Heart right ventricle (tissue), 16 donors: ENCODE data around the gene TRIM65. TPM values are rescaled to one million over a fixed set of nuclear protein-coding genes. Genes with fewer than 3 reads are reported as not detected.

Experiments
- ATAC-seq, 8 donors: fragments of 200-7000 bp; cut with Tn5 transposase; one replicate each; pipeline ENCODE4 v1.9.1; 2020; ENCODE audit warnings: mild to moderate bottlenecking in 8 of 8, moderate library complexity in 8 of 8, moderate number of reproducible peaks in 1 of 8
- DNase-seq, 2 donors: peaks; one replicate each; pipeline ENCODE4 v3.0.0-alpha.2; 2020
- H3K27ac ChIP-seq, 10 donors: fragments of 200-600 bp; sonication (generic) in 2 of 10; one replicate each; pipeline versions ENCODE4 v1.5.0 to v1.8.0; 2020 to 2022; ENCODE audit warnings: mild to moderate bottlenecking in 3 of 10
- H3K27me3 ChIP-seq, 7 donors: fragments of 200-600 bp; one replicate each; pipeline ENCODE4 v1.8.0; 2021 to 2022; ENCODE audit warnings: mild to moderate bottlenecking in 2 of 7
- H3K36me3 ChIP-seq, 9 donors: fragments of 200-600 bp; sonication (generic) in 1 of 9; one replicate each; pipeline versions ENCODE4 v1.5.0 to v1.8.0; 2020 to 2022; ENCODE audit warnings: mild to moderate bottlenecking in 2 of 9
- H3K4me1 ChIP-seq, 9 donors: fragments of 200-600 bp; sonication (generic) in 1 of 9; one replicate each; pipeline versions ENCODE4 v1.5.0 to v1.8.0; 2020 to 2022; ENCODE audit warnings: mild to moderate bottlenecking in 4 of 9
- H3K4me3 ChIP-seq, 10 donors: fragments of 200-600 bp; sonication (generic) in 2 of 10; one replicate each; pipeline versions ENCODE4 v1.5.0 to v1.8.0; 2020 to 2022; ENCODE audit warnings: mild to moderate bottlenecking in 7 of 10, moderate library complexity in 2 of 10
- H3K9me3 ChIP-seq, 11 donors: fragments of 200-600 bp in 10 of 11; sonication (generic) in 2 of 11; one replicate each; pipeline versions ENCODE4 v1.5.0 to v1.8.0; 2013 to 2022; ENCODE audit warnings: mild to moderate bottlenecking in 2 of 11, control low read depth in 1 of 11, moderate library complexity in 1 of 11
- WGBS, 2 donors: extraction: QIAGEN DNeasy Blood & Tissue Kit; methylation state at CpG; one replicate each; pipeline ENCODE4 v1.1.7; 2013; ENCODE audit warnings: inconsistent platforms in 1 of 2; 5-methylcytosine and 5-hydroxymethylcytosine counted together
- intact Hi-C, 10 donors: fragments of 100-400 bp; cut with DNase I; formaldehyde crosslinking; loops; one replicate each; pipeline versions ENCODE4 v1.11.1 to v1.14.2; 2022
- polyA plus RNA-seq, 2 donors: library from polyadenylated mRNA; stranded (reverse); fragments of 200-250 nt; gene quantifications; one replicate each; pipeline ENCODE4 v1.2.3, GENCODE V29; 2013
- total RNA-seq, 10 donors: library from RNA; stranded (reverse); fragmentation: NEBNext Ultra II Directional in 3 of 10; extraction: Animal tissue kit (Norgen Biotek cat#: 25700) in 3 of 10; gene quantifications; one replicate each; pipeline versions ENCODE4 v1.2.1 to v1.2.4, GENCODE V29; 2021 to 2023
- TF ChIP-seq, protein P1 (sequence below), 9 donors: fragments of 200-600 bp; sonication (generic) in 2 of 9; IDR thresholded peaks; one replicate each; pipeline versions ENCODE4 v1.5.0 to v1.8.0; 2021 to 2022; ENCODE audit warnings: antibody characterized with exemption in 9 of 9, mild to moderate bottlenecking in 5 of 9, moderate library complexity in 1 of 9
- donor health status: Arrhythmogenic right ventricular cardiomyopathy.
- donor health status: ischemic (EF 13 %, LVEDD 7.1; RV severe dilation, severe dysfunction).
- donor health status: healthy with polysubstance abuse.
- donor health status: DM: no; HTN: yes; CAD: no.
- donor health status: DM: no; HTN: no; CAD: no.
- donor health status: ischemic (EF 25% LVEDD 6.9; RV normal size, moderate dysfunction).
- donor health status: ischemic (EF 25% LVEDD 5.7; RV mildly dilated, moderate dysfunction).
- donor health status: healthy.
- donor health status: DM: yes; HTN: yes; CAD: no.
- donor health status: Ischemic cardiomyopathy.
- donor health status: ischemic (EF 35%, LVEDD 5.7; RV mildly dilated, moderate dysfunction).
- donor health status: nonischemic (EF 11% LVEDD 7.7; RV severe dilation, severe dysfunction).
- donor health status: DM: yes; HTN: yes; CAD: no.
- donor health status: PGD.
- donor health status: ischemic (EF 29% LVEDD 5.4; RV normal size, mild dysfunction).
- donor health status: nonischemic (EF 23%, LVEDD 6.1; RV moderate dilation, normal function).

TRIM65 gene
- total and polyA plus RNA-seq, 12 donors = 5.1 to 16.7 (median 8.9) TPM

DNA sequence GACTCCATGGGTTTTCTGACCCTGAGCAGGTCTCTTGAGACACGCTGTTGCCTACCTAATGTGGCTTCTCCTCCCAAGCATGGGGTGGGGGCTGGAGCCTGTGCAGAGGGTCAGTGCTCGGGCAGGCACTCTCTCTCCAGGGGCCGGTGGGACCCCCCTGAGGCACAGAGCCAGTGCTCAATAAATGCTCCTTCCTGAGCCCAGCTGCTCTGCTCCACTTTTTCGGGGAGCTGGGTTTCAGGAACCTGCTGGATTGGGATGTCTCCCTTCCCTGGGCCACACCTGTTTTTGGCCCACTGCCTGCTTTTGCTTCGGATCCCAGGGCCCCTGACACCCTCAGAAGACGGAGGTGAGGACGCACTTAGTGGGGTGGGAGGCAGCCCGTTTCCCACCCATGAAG is 1.3 kb upstream of the TRIM65 start:
- H3K4me3 ChIP-seq = no peak overlapping the region
- no peaks in the 10 kb centered on the region for H3K27me3 ChIP-seq
- H3K36me3 ChIP-seq = peaks cover 6 to 56% (median 30%) of the 10 kb centered on the region in 9 donors
- ATAC-seq (no peak), DNase-seq (no peak)
- H3K9me3 ChIP-seq = no peaks in the 10 kb centered on the region
- intact Hi-C loops = loop anchor here in 4 of 10 donors (5.0 to 10.0 kb wide), 3 partner anchors 41 to 133 kb away; partner anchors contain the start of genes WBP2 (in 2 of the 4) and GALK1 (in 1 of the 4)
- WGBS, 2 donors = 87 to 88% methylated on average over 8 of the region's 8 CpGs
- no peak overlapping the region for H3K27ac ChIP-seq
- TF ChIP-seq, protein P1, sequence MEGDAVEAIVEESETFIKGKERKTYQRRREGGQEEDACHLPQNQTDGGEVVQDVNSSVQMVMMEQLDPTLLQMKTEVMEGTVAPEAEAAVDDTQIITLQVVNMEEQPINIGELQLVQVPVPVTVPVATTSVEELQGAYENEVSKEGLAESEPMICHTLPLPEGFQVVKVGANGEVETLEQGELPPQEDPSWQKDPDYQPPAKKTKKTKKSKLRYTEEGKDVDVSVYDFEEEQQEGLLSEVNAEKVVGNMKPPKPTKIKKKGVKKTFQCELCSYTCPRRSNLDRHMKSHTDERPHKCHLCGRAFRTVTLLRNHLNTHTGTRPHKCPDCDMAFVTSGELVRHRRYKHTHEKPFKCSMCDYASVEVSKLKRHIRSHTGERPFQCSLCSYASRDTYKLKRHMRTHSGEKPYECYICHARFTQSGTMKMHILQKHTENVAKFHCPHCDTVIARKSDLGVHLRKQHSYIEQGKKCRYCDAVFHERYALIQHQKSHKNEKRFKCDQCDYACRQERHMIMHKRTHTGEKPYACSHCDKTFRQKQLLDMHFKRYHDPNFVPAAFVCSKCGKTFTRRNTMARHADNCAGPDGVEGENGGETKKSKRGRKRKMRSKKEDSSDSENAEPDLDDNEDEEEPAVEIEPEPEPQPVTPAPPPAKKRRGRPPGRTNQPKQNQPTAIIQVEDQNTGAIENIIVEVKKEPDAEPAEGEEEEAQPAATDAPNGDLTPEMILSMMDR (IDR thresholded peaks at IDR 0.05) = no peak
- peaks cover 16 to 38% (median 27%) of the 10 kb centered on the region in 9 donors for H3K4me1 ChIP-seq

DNA sequence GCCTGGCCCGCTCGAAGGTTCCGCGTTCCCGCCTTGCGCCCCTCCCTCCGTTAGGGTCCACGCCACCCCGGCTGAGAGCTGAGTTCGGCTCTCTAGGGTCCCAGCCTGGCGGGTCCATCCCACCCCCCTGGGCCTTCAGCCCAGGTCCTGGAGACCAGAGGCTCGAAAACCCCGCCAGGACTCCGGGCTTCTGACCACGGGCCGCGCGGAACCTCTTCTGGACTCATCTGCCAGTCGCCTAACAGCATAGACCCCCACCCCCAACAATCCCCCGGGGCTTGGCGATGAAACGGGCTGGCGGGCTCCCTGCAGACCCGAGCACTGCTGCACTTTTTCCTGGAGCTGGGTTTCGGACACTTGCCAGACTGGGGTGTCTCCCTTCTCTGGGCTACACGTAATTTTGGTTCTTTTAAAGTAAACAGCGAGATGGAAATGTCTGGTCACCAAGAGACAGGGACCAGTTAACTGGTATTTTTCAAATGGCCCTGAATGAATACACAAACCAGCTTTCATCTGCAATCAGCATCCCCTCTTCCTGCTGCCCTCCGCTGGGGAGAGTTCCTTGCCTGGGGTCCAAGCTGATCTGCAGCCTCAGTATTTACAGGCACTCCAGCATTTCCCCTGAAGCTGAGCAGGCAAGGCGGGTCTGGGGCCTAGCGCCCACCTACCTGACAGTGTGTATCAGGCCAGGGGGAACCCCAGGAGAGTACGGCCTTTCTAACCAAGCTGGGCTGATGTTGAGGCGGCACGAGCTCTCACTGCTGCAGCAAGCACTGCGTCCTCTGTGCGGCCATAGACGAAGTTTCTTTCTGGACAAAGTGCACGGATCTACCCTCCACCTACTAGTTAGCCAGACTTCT is 639 bp upstream of the TRIM65 start:
- no peak for DNase-seq
- peaks cover 6 to 54% (median 30%) of the 10 kb centered on the region in 9 donors for H3K36me3 ChIP-seq
- H3K27ac ChIP-seq = peak overlapping the region; percentile 88 to 99 (median 96)
- ATAC-seq = peak in 3 of 8 donors; percentile 1
- intact Hi-C loops = loop anchor here in 5 of 10 donors (2.0 to 10.0 kb wide), 5 partner anchors 40 to 133 kb away; partner anchors contain the start of genes WBP2 (in 3 of the 5) and GALK1 (in 1 of the 5)
- WGBS, 2 donors = 54 to 55% methylated on average over 37 of the region's 37 CpGs
- TF ChIP-seq, protein P1 (IDR thresholded peaks at IDR 0.05) = no peak
- H3K27me3 ChIP-seq = no peaks in the 10 kb centered on the region
- peak overlapping the region; percentile 50 to 80 (median 74) for H3K4me3 ChIP-seq
- no peaks in the 10 kb centered on the region for H3K9me3 ChIP-seq
- peaks cover 16 to 37% (median 27%) of the 10 kb centered on the region in 9 donors for H3K4me1 ChIP-seq

DNA sequence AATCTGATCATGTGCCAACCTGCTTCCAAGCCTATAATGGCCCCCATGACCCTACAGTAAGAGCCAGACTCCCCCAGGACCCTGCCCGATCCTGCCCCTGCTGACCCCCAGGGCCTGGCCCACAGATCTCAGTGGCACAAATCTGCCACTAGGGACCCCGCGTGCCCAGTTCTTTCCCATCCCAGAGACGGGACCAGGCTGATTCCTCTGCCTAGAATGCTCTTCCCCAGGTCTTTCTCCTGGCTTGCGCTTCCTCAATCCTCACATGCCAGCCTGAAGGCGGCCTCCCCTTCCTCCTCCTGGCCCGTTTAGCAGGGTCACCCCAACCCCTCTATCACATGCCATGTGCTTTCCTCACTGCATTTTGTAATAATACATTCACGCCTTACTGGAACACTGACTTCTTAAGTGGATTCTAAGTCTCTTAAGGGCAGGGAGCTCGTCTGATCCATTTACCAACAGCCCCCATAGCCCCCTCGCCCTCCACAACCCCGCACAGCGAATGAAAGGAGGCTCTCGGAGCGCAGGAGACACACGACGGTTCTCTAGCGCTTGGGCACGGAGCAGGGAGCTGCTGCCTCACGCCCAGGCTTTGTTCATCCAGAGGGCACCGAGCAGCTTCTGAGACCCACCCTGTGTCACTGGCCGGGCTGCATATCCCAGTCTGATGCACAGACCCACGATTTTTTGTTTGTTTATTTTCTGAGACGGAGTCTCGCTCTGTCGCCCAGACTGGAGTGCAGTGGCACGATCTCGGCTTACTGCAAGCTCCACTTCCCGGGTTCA is 1.2 kb downstream of the TRIM65 start:
- DNase-seq (no peak), ATAC-seq (no peak)
- peak overlapping the region; percentile 88 to 99 (median 96) for H3K27ac ChIP-seq
- no peaks in the 10 kb centered on the region for H3K27me3 ChIP-seq
- TF ChIP-seq, protein P1 (IDR thresholded peaks at IDR 0.05) = peak in 4 of 9 donors; percentile 10 to 25 (median 14)
- WGBS, 2 donors = 44 to 52% methylated on average over 28 of the region's 28 CpGs
- no peaks in the 10 kb centered on the region for H3K9me3 ChIP-seq
- peaks cover 5 to 54% (median 29%) of the 10 kb centered on the region in 9 donors for H3K36me3 ChIP-seq
- peaks cover 16 to 37% (median 27%) of the 10 kb centered on the region in 9 donors for H3K4me1 ChIP-seq
- peak overlapping the region; percentile 50 to 80 (median 74) for H3K4me3 ChIP-seq
- intact Hi-C loops = loop anchor here in 5 of 10 donors (1.0 to 10.0 kb wide), 7 partner anchors 18 to 131 kb away; partner anchors contain the start of genes WBP2 (in 3 of the 5) and GALK1 (in 1 of the 5)
